ENCODE results near the gene JAZF1. TPM values are rescaled to one million over a fixed set of nuclear protein-coding genes. Genes with fewer than 3 reads are reported as not detected.

JAZF1 gene
- total and polyA plus RNA-seq, 4 donors: 13.5 to 38.8 (median 21.3) TPM

DNA sequence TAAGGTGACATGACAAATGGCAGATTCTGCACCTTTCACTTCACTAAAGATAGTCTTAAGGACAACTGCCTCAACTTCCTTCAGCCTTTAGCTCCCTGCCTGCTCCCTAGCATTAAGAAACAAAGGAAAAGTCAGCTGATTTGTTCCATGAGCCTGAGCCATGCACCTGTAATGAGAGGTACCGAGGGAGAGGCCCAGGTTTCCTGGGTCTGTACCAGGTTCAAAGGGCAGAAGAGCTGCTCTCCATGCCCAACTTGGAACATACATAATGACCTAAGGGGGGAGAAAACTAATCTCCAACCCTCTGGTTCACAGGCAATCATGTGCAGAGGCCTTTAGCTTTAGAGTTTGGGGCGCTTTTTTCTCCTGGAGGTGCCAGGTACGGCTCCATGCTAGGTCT, 111.2 kb downstream of the JAZF1 start:
- no peak overlapping the region for H3K4me3 ChIP-seq (ENCODE audit: low read length in 2 of 2)
- no peaks in the 10 kb centered on the region for H3K36me3 ChIP-seq (ENCODE audit: control insufficient read depth in 1 of 2, insufficient read depth in 2 of 2, low read length in 1 of 2)
- intact Hi-C loops (cut with DNase I): no loop called here
- whole genome bisulfite sequencing, 2 donors: 93 to 98% methylated on average over 3 of the region's 3 CpGs
- ATAC-seq (ENCODE audit: low FRiP score): no peak
- H3K27me3 ChIP-seq (ENCODE audit: control insufficient read depth in 1 of 2, insufficient read depth in 2 of 2, low read length in 1 of 2): no peaks in the 10 kb centered on the region
- peaks cover 5 to 7% of the 10 kb centered on the region in 2 donors for H3K4me1 ChIP-seq (ENCODE audit: control insufficient read depth in 1 of 2, insufficient read depth in 2 of 2, low read length in 2 of 2)
- no peak for DNase-seq
- H3K9me3 ChIP-seq (ENCODE audit: control insufficient read depth, low read length): no peaks in the 10 kb centered on the region
- peak overlapping the region in 1 of 2 donors; percentile 15 for H3K27ac ChIP-seq (ENCODE audit: low read depth in 1 of 2, low read length in 2 of 2)

DNA sequence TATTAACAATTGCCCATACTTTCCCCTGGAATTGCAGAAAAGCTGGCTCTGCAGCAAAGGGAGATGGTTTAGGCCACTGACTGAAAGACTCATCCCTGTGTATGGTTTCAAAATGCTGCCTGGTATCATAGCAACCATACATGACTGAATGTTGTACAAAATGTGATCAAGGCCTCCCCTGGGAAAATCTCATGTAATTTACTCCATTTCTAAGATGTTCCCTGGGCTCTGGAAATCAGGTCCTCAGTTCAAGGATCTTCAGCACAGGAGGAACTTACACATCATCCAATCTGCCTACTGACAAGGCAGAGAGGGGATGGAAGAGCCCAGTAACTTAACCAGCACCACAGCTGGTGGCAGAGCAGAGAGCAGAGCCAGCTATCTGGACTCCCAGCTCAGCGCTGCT, 111.8 kb downstream of the JAZF1 start:
- H3K4me3 ChIP-seq (ENCODE audit: low read length in 2 of 2): no peak overlapping the region
- H3K27me3 ChIP-seq (ENCODE audit: control insufficient read depth in 1 of 2, insufficient read depth in 2 of 2, low read length in 1 of 2): no peaks in the 10 kb centered on the region
- DNase-seq: no peak
- 96% methylated on average over 1 of the region's 1 CpG for WGBS, 2 donors
- H3K36me3 ChIP-seq (ENCODE audit: control insufficient read depth in 1 of 2, insufficient read depth in 2 of 2, low read length in 1 of 2): no peaks in the 10 kb centered on the region
- intact Hi-C loops (cut with DNase I): no loop called here
- no peak overlapping the region for H3K27ac ChIP-seq (ENCODE audit: low read depth in 1 of 2, low read length in 2 of 2)
- no peaks in the 10 kb centered on the region for H3K9me3 ChIP-seq (ENCODE audit: control insufficient read depth, low read length)
- ATAC-seq (ENCODE audit: low FRiP score): no peak
- peaks cover 5 to 7% of the 10 kb centered on the region in 2 donors for H3K4me1 ChIP-seq (ENCODE audit: control insufficient read depth in 1 of 2, insufficient read depth in 2 of 2, low read length in 2 of 2)

DNA sequence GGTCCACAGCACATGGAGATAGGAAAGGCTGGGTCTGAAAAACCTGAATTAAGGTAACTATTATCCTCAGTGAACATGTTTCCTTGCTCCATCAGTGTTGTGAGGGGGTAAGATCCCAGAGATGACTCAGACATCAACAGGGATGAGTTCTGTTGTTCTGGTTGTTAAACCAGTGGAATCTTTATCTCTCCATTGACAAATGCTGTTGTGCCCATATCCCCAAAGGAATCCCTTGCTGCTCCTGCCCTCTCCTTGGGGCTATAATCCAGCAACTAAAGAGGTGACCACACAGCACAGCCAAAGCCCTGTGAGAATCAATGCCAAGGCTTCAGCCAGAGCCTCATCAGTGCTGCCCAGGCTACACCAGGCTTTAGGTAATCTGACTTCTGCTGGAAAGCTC, 113.4 kb downstream of the JAZF1 start:
- Histone ChIP-seq H3K4me1 (ENCODE audit: control insufficient read depth in 1 of 2, insufficient read depth in 2 of 2, low read length in 2 of 2) (peaks cover 5 to 7% of the 10 kb centered on the region in 2 donors), H3K27me3 (ENCODE audit: control insufficient read depth in 1 of 2, insufficient read depth in 2 of 2, low read length in 1 of 2) (no peaks in the 10 kb centered on the region), H3K9me3 (ENCODE audit: control insufficient read depth, low read length) (no peaks in the 10 kb centered on the region)

DNA sequence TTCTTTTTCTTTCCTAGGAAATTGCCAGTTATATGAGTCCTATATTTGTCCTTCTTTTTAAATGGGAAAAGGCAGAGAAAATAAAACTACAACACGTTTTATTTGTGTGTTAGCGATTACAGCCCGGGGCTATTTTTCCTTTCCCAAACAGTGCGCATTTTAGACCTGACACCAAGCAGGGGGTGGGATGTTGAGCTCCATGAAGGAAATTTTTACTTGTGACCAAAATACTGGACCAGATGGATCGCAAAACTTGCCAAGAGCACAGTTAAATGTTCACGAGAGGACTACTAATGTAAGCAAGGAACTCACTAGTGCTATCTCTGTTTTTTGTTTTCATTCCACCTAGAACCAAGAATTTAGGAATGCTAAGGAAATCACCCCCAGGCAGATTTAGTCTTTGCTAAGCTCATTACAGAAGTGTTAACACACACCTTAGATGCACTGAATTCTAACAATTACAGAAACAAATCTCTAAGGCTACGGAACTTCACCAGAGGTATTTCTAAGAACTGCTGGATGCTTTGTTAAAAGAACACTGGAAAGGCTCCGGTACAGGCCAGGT, 114.8 kb downstream of the JAZF1 start:
- ATAC-seq (ENCODE audit: low FRiP score): no peak
- intact Hi-C loops (cut with DNase I): no loop called here
- WGBS, 2 donors: 77 to 82% methylated on average over 8 of the region's 8 CpGs
- H3K9me3 ChIP-seq (ENCODE audit: control insufficient read depth, low read length): no peaks in the 10 kb centered on the region
- H3K4me3 ChIP-seq (ENCODE audit: low read length in 2 of 2): no peak overlapping the region
- H3K27ac ChIP-seq (ENCODE audit: low read depth in 1 of 2, low read length in 2 of 2): no peak overlapping the region
- no peak for DNase-seq
- no peaks in the 10 kb centered on the region for H3K36me3 ChIP-seq (ENCODE audit: control insufficient read depth in 1 of 2, insufficient read depth in 2 of 2, low read length in 1 of 2)
- H3K27me3 ChIP-seq (ENCODE audit: control insufficient read depth in 1 of 2, insufficient read depth in 2 of 2, low read length in 1 of 2): no peaks in the 10 kb centered on the region
- peaks cover 5 to 7% of the 10 kb centered on the region in 2 donors for H3K4me1 ChIP-seq (ENCODE audit: control insufficient read depth in 1 of 2, insufficient read depth in 2 of 2, low read length in 2 of 2)

More for the DNA sequence above, 113.4 kb downstream of the JAZF1 start:
- H3K36me3 ChIP-seq (ENCODE audit: control insufficient read depth in 1 of 2, insufficient read depth in 2 of 2, low read length in 1 of 2): no peaks in the 10 kb centered on the region
- intact Hi-C loops (cut with DNase I): no loop called here
- DNase-seq (no peak), ATAC-seq (ENCODE audit: low FRiP score) (no peak)
- no peak overlapping the region for H3K4me3 ChIP-seq (ENCODE audit: low read length in 2 of 2)
- H3K27ac ChIP-seq (ENCODE audit: low read depth in 1 of 2, low read length in 2 of 2): no peak overlapping the region

DNA sequence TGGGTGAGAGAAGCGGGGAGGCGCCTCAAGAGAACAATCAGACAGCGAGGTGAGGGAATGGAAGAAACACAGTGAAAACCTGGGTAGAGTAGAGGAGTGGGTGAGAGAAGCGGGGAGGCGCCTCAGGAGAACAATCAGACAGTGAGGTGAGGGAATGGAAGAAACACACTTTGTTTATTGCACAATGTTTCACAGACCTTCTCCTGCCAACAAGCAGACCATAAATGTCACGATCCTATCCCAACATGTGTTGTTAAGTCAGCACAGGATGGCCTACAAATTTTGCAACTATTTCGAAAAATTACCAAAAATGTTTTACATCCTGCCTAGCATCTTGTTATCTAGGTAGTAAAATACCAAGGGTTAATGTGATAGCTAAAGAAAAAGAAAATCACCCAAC, 115.3 kb downstream of the JAZF1 start:
- no peaks in the 10 kb centered on the region for H3K27me3 ChIP-seq (ENCODE audit: control insufficient read depth in 1 of 2, insufficient read depth in 2 of 2, low read length in 1 of 2)
- no peak overlapping the region for H3K27ac ChIP-seq (ENCODE audit: low read depth in 1 of 2, low read length in 2 of 2)
- peaks cover 5 to 7% of the 10 kb centered on the region in 2 donors for H3K4me1 ChIP-seq (ENCODE audit: control insufficient read depth in 1 of 2, insufficient read depth in 2 of 2, low read length in 2 of 2)
- intact Hi-C loops (cut with DNase I): no loop called here
- no peaks in the 10 kb centered on the region for H3K36me3 ChIP-seq (ENCODE audit: control insufficient read depth in 1 of 2, insufficient read depth in 2 of 2, low read length in 1 of 2)
- WGBS, 2 donors: 95 to 96% methylated on average over 7 of the region's 7 CpGs
- H3K9me3 ChIP-seq (ENCODE audit: control insufficient read depth, low read length): no peaks in the 10 kb centered on the region
- DNase-seq (no peak), ATAC-seq (ENCODE audit: low FRiP score) (no peak)
- H3K4me3 ChIP-seq (ENCODE audit: low read length in 2 of 2): no peak overlapping the region

DNA sequence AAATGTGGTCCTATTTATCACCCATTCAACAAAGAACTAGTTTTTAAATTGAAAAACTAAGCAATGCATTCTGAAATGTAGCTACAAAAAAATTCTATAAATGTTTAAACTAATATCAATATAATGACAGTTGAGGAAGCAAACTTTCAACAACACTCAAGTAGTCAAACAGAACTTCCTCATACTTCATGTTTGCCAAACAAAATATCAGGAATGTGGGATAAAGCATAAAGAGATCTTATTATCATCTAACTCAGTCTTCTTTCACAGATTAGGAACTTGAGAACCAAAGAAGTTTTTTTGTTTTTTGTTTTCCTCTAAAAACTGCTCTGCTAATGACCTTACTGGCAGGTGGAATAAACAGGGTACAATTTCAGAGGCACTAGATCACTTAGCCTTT, 116.2 kb downstream of the JAZF1 start:
- H3K9me3 ChIP-seq (ENCODE audit: control insufficient read depth, low read length): no peaks in the 10 kb centered on the region
- DNase-seq (no peak), ATAC-seq (ENCODE audit: low FRiP score) (no peak)
- no peaks in the 10 kb centered on the region for H3K27me3 ChIP-seq (ENCODE audit: control insufficient read depth in 1 of 2, insufficient read depth in 2 of 2, low read length in 1 of 2)
- no peak overlapping the region for H3K4me3 ChIP-seq (ENCODE audit: low read length in 2 of 2)
- H3K4me1 ChIP-seq (ENCODE audit: control insufficient read depth in 1 of 2, insufficient read depth in 2 of 2, low read length in 2 of 2): peaks cover under 1 to 2% of the 10 kb centered on the region in 2 donors
- no peak overlapping the region for H3K27ac ChIP-seq (ENCODE audit: low read depth in 1 of 2, low read length in 2 of 2)
- intact Hi-C loops (cut with DNase I): no loop called here
- H3K36me3 ChIP-seq (ENCODE audit: control insufficient read depth in 1 of 2, insufficient read depth in 2 of 2, low read length in 1 of 2): no peaks in the 10 kb centered on the region

DNA sequence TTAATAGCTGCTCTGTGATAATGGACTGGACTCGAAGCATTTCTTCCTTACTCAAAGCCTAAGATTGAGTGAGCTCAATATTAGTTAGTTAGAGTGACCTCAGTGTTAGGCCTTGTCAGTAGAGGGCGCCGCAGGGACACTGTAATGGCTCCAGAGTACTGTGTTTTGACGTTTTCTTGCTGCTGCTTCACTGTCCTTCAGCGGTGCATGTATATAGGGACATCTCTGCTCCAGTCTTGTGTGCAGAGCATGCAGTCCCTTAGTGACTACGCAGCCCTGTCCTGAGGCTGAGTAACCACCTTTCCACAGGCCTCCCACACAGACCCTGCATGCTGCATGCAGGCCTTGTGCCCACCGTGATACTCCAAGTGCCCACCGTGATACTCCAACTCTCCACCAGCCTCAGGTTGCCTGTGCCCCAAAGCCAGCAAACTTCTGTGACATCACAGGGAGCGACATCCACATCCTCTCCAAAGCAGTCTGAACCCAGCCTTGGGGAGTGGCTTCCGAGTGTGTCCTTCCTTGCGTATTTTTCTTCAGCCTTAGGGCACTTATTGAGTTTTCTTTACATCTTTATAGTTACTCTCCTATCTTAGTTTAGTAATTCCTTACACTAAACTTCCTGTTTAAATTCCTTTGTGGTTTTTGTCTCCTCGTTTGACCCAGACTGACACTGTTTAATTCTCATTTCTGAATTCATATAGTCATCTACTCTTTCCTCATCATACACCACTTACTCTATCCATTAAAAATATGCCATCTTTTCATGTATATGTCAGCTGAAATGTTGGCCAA, 118.2 kb downstream of the JAZF1 start:
- DNase-seq: peak; percentile 76 to 80
- Histone ChIP-seq H3K4me3 (ENCODE audit: low read length in 2 of 2) (no peak overlapping the region), H3K36me3 (ENCODE audit: control insufficient read depth in 1 of 2, insufficient read depth in 2 of 2, low read length in 1 of 2) (no peaks in the 10 kb centered on the region), H3K4me1 (ENCODE audit: control insufficient read depth in 1 of 2, insufficient read depth in 2 of 2, low read length in 2 of 2) (peaks cover 0 to 2% of the 10 kb centered on the region in 2 donors), H3K9me3 (ENCODE audit: control insufficient read depth, low read length) (no peaks in the 10 kb centered on the region), H3K27me3 (ENCODE audit: control insufficient read depth in 1 of 2, insufficient read depth in 2 of 2, low read length in 1 of 2) (no peaks in the 10 kb centered on the region), H3K27ac (ENCODE audit: low read depth in 1 of 2, low read length in 2 of 2) (no peak overlapping the region)
- intact Hi-C loops (cut with DNase I): no loop called here
- ATAC-seq (ENCODE audit: low FRiP score): no peak
- WGBS, 2 donors: 65 to 72% methylated on average over 12 of the region's 12 CpGs

DNA sequence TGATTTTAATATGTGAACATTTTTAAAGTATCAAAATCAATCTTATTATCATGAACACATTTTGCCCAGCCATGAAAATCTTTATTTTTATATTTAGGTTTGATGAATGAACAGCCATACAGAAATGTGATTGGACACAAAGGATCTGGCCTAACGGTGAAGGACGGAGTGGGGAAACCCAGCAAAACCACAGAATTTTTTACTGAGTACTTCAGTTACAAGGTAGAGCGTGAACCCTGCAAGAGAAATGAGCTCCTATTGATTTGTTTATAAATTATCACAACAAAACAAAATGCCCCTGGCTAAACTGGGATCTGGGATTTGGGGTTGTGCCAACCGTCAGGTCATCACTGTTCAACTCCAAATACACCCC, 118.8 kb downstream of the JAZF1 start:
- Histone ChIP-seq H3K36me3 (ENCODE audit: control insufficient read depth in 1 of 2, insufficient read depth in 2 of 2, low read length in 1 of 2) (no peaks in the 10 kb centered on the region), H3K27ac (ENCODE audit: low read depth in 1 of 2, low read length in 2 of 2) (no peak overlapping the region), H3K4me1 (ENCODE audit: control insufficient read depth in 1 of 2, insufficient read depth in 2 of 2, low read length in 2 of 2) (peaks cover 0 to 2% of the 10 kb centered on the region in 2 donors), H3K27me3 (ENCODE audit: control insufficient read depth in 1 of 2, insufficient read depth in 2 of 2, low read length in 1 of 2) (no peaks in the 10 kb centered on the region), H3K4me3 (ENCODE audit: low read length in 2 of 2) (no peak overlapping the region), H3K9me3 (ENCODE audit: control insufficient read depth, low read length) (no peaks in the 10 kb centered on the region)
- ATAC-seq (ENCODE audit: low FRiP score) (no peak), DNase-seq (no peak)
- intact Hi-C loops (cut with DNase I): no loop called here
- 96 to 98% methylated on average over 4 of the region's 4 CpGs for WGBS, 2 donors

DNA sequence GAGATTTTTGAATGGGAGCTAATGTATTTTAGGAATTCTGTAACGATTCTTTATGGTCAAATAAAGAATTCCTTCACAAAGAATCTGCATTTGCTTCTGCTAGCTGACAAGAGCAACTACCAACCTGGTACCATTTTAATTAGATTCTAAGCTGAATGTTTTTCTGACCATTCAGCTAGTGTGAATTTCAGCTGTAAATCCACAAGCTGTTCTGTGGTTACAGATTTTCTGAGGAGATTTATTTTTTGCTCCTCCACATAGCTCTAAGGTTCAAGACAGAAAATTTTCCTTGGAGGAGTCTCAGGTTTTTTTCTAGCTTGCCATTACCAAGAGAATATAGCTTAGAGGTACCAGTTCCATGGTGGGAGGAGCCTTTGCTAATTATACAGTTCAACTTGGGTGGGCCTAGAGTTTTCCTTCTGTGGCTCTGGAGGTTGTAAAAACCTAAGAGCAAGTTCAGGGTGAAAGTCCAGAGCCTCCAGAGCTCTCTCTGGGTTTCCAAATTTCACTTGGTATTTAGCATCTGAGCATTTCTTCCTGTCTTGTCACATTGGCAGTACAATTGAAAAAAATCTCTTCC, 120.1 kb downstream of the JAZF1 start:
- ATAC-seq (ENCODE audit: low FRiP score) (no peak), DNase-seq (no peak)
- Histone ChIP-seq H3K27ac (ENCODE audit: low read depth in 1 of 2, low read length in 2 of 2) (no peak overlapping the region), H3K9me3 (ENCODE audit: control insufficient read depth, low read length) (no peaks in the 10 kb centered on the region), H3K4me1 (ENCODE audit: control insufficient read depth in 1 of 2, insufficient read depth in 2 of 2, low read length in 2 of 2) (no peaks in the 10 kb centered on the region), H3K27me3 (ENCODE audit: control insufficient read depth in 1 of 2, insufficient read depth in 2 of 2, low read length in 1 of 2) (no peaks in the 10 kb centered on the region), H3K4me3 (ENCODE audit: low read length in 2 of 2) (no peak overlapping the region), H3K36me3 (ENCODE audit: control insufficient read depth in 1 of 2, insufficient read depth in 2 of 2, low read length in 1 of 2) (no peaks in the 10 kb centered on the region)
- intact Hi-C loops (cut with DNase I): no loop called here
- whole genome bisulfite sequencing, 2 donors: 80% methylated on average over 1 of the region's 1 CpG

All from aorta (tissue), 5 donors.